ENCODE results near the gene PATJ.
"Not testable (repeated sequence)": the region's sequence is repeated elsewhere in the genome, so short reads cannot be mapped to it uniquely, and the experiment has no call there.

The PATJ gene

GRCh38 chr1:62218604-62219003, 476.3 kb downstream of the PATJ start:
- Histone ChIP-seq H3K27me3 (ENCODE audit: control insufficient read depth in 1 of 2, insufficient read depth in 1 of 2, low read length in 2 of 2) (no peaks in the 10 kb centered on the region), H2AFZ (ENCODE audit: low read depth, low read length) (no peak overlapping the region), H2AK5ac (ENCODE audit: low read length, severe bottlenecking) (no peak overlapping the region), H2BK12ac (ENCODE audit: low read length in 2 of 2) (no peak overlapping the region), H3K18ac (ENCODE audit: low read depth in 1 of 2, low read length in 2 of 2) (no peak overlapping the region), H2BK120ac (ENCODE audit: low read depth, low read length) (no peak overlapping the region), H3K27ac (ENCODE audit: low read length, poor library complexity, severe bottlenecking) (no peak overlapping the region), H2BK15ac (ENCODE audit: low read depth, poor library complexity, severe bottlenecking) (no peak overlapping the region), H3K9ac (ENCODE audit: low read length) (no peak overlapping the region), H3K9me3 (ENCODE audit: control insufficient read depth, low read length) (no peaks in the 10 kb centered on the region), H3K36me3 (ENCODE audit: control insufficient read depth in 1 of 2, insufficient read depth in 2 of 2, low read depth in 1 of 2, low read length in 2 of 2) (no peaks in the 10 kb centered on the region), H3K23ac (ENCODE audit: low read length in 2 of 2) (no peak overlapping the region), H3K14ac (ENCODE audit: low read length in 2 of 2) (no peak overlapping the region), H3K4me2 (ENCODE audit: low read length, poor library complexity, severe bottlenecking) (no peak overlapping the region), H3K4ac (ENCODE audit: low read depth in 1 of 2, low read length in 2 of 2) (no peak overlapping the region), H4K91ac (ENCODE audit: low read length) (no peak overlapping the region), H2BK5ac (ENCODE audit: low read depth, low read length, poor library complexity, severe bottlenecking) (no peak overlapping the region), H3K4me1 (ENCODE audit: control insufficient read depth, insufficient read depth, low read depth, low read length) (no peaks in the 10 kb centered on the region), H3K79me1 (replicated peaks; ENCODE audit: low read length, poor library complexity, severe bottlenecking) (no peaks in the 10 kb centered on the region), H4K8ac (ENCODE audit: low read length) (no peak overlapping the region), H3K4me3 (ENCODE audit: insufficient read depth in 1 of 2, low read depth in 1 of 2, low read length in 2 of 2) (no peak overlapping the region)
- 73% methylated on average over 2 of the region's 2 CpGs for WGBS
- no peak for DNase-seq

DNA sequence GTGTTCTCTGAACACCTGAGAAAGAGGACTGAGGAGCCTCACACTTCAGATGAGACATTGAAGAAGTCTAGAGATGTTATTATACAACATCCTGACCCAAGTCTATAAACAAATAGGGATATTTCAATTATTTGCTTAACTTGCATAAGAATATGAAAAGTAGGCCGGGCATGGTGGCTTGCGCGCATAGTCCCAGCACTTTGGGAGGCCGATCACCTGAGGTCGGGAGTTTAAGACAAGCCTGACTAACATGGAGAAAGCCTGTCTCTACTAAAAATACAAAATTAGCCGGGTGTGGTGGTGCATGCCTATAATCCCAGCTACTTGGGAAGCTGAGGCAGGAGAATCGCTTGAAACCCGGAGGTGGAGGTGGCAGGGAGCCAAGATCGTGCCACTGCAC, 478.2 kb downstream of the PATJ start:
- not testable (repeated sequence) for H3K79me1 ChIP-seq (replicated peaks; ENCODE audit: low read length, poor library complexity, severe bottlenecking); DNase-seq; H2AK5ac ChIP-seq (ENCODE audit: low read length, severe bottlenecking); H4K8ac ChIP-seq (ENCODE audit: low read length); H2BK12ac ChIP-seq (ENCODE audit: low read length in 2 of 2); H3K18ac ChIP-seq (ENCODE audit: low read depth in 1 of 2, low read length in 2 of 2); H3K14ac ChIP-seq (ENCODE audit: low read length in 2 of 2); H3K4me3 ChIP-seq (ENCODE audit: insufficient read depth in 1 of 2, low read depth in 1 of 2, low read length in 2 of 2); H4K91ac ChIP-seq (ENCODE audit: low read length); H3K36me3 ChIP-seq (ENCODE audit: control insufficient read depth in 1 of 2, insufficient read depth in 2 of 2, low read depth in 1 of 2, low read length in 2 of 2); H2AFZ ChIP-seq (ENCODE audit: low read depth, low read length); H3K4me2 ChIP-seq (ENCODE audit: low read length, poor library complexity, severe bottlenecking); H3K27ac ChIP-seq (ENCODE audit: low read length, poor library complexity, severe bottlenecking); H2BK5ac ChIP-seq (ENCODE audit: low read depth, low read length, poor library complexity, severe bottlenecking); H2BK15ac ChIP-seq (ENCODE audit: low read depth, poor library complexity, severe bottlenecking); H3K9ac ChIP-seq (ENCODE audit: low read length); H3K4me1 ChIP-seq (ENCODE audit: control insufficient read depth, insufficient read depth, low read depth, low read length); H3K9me3 ChIP-seq (ENCODE audit: control insufficient read depth, low read length); H3K27me3 ChIP-seq (ENCODE audit: control insufficient read depth in 1 of 2, insufficient read depth in 1 of 2, low read length in 2 of 2); H3K23ac ChIP-seq (ENCODE audit: low read length in 2 of 2); H3K4ac ChIP-seq (ENCODE audit: low read depth in 1 of 2, low read length in 2 of 2); H2BK120ac ChIP-seq (ENCODE audit: low read depth, low read length)
- WGBS: 94% methylated on average over 6 of the region's 9 CpGs

DNA sequence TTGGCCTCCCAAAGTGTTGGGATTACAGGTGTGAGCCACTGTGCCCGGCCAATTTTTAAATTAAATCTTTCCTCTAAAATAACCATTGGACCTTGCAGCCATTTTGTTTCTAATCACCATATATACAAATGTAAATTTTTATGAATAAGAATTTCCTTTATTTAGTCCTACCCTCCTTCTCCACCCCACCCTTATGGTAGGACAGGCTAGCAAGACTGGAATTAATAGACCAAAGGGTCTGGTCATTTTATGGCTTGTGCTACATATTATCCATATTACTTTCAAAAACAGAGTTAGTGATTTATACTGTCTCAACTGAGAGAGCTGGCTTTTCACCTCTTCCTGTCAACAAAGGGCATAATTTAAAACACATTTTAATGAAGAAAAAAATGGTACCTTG, 478.9 kb downstream of the PATJ start:
- Histone ChIP-seq H3K27ac (ENCODE audit: low read length, poor library complexity, severe bottlenecking) (no peak overlapping the region), H2AK5ac (ENCODE audit: low read length, severe bottlenecking) (no peak overlapping the region), H3K4ac (ENCODE audit: low read depth in 1 of 2, low read length in 2 of 2) (no peak overlapping the region), H2BK5ac (ENCODE audit: low read depth, low read length, poor library complexity, severe bottlenecking) (no peak overlapping the region), H4K91ac (ENCODE audit: low read length) (no peak overlapping the region), H2BK12ac (ENCODE audit: low read length in 2 of 2) (no peak overlapping the region), H2BK15ac (ENCODE audit: low read depth, poor library complexity, severe bottlenecking) (no peak overlapping the region), H3K9me3 (ENCODE audit: control insufficient read depth, low read length) (no peaks in the 10 kb centered on the region), H3K9ac (ENCODE audit: low read length) (no peak overlapping the region), H3K36me3 (ENCODE audit: control insufficient read depth in 1 of 2, insufficient read depth in 2 of 2, low read depth in 1 of 2, low read length in 2 of 2) (no peaks in the 10 kb centered on the region), H3K27me3 (ENCODE audit: control insufficient read depth in 1 of 2, insufficient read depth in 1 of 2, low read length in 2 of 2) (no peaks in the 10 kb centered on the region), H2BK120ac (ENCODE audit: low read depth, low read length) (no peak overlapping the region), H3K4me3 (ENCODE audit: insufficient read depth in 1 of 2, low read depth in 1 of 2, low read length in 2 of 2) (no peak overlapping the region), H3K4me1 (ENCODE audit: control insufficient read depth, insufficient read depth, low read depth, low read length) (no peaks in the 10 kb centered on the region), H3K23ac (ENCODE audit: low read length in 2 of 2) (no peak overlapping the region), H3K4me2 (ENCODE audit: low read length, poor library complexity, severe bottlenecking) (no peak overlapping the region), H2AFZ (ENCODE audit: low read depth, low read length) (no peak overlapping the region), H3K79me1 (replicated peaks; ENCODE audit: low read length, poor library complexity, severe bottlenecking) (no peaks in the 10 kb centered on the region), H3K18ac (ENCODE audit: low read depth in 1 of 2, low read length in 2 of 2) (no peak overlapping the region), H4K8ac (ENCODE audit: low read length) (no peak overlapping the region), H3K14ac (ENCODE audit: low read length in 2 of 2) (no peak overlapping the region)
- DNase-seq: no peak
- no CpG with 5 or more reads among the region's 1 CpG for WGBS

DNA sequence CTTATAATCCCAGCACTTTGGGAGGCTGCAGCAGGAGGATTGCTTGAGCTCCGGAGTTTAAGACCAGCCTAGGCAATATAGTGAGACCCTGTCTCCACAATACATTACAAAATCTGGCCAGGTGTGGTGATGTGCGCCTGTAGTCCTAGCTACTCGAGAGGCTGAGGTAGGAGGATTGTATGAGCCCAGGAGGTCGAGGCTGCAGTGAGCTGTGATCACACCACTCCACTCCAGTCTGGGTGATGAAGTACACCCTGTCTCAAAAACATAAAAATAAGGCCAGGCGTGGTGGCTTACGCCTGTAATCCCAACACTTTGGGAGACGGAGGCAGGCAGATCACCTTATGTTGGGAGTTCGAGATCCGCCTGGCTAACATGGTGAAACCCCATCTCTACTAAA, 480.0 kb downstream of the PATJ start:
- Histone ChIP-seq H4K91ac (ENCODE audit: low read length) (no peak overlapping the region), H2BK5ac (ENCODE audit: low read depth, low read length, poor library complexity, severe bottlenecking) (no peak overlapping the region), H2AK5ac (ENCODE audit: low read length, severe bottlenecking) (no peak overlapping the region), H2BK120ac (ENCODE audit: low read depth, low read length) (no peak overlapping the region), H2BK15ac (ENCODE audit: low read depth, poor library complexity, severe bottlenecking) (no peak overlapping the region), H3K4me1 (ENCODE audit: control insufficient read depth, insufficient read depth, low read depth, low read length) (no peaks in the 10 kb centered on the region), H3K79me1 (replicated peaks; ENCODE audit: low read length, poor library complexity, severe bottlenecking) (no peaks in the 10 kb centered on the region), H4K8ac (ENCODE audit: low read length) (no peak overlapping the region), H3K4me3 (ENCODE audit: insufficient read depth in 1 of 2, low read depth in 1 of 2, low read length in 2 of 2) (no peak overlapping the region), H3K18ac (ENCODE audit: low read depth in 1 of 2, low read length in 2 of 2) (no peak overlapping the region), H3K27ac (ENCODE audit: low read length, poor library complexity, severe bottlenecking) (no peak overlapping the region), H3K4ac (ENCODE audit: low read depth in 1 of 2, low read length in 2 of 2) (no peak overlapping the region), H3K27me3 (ENCODE audit: control insufficient read depth in 1 of 2, insufficient read depth in 1 of 2, low read length in 2 of 2) (no peaks in the 10 kb centered on the region), H3K36me3 (ENCODE audit: control insufficient read depth in 1 of 2, insufficient read depth in 2 of 2, low read depth in 1 of 2, low read length in 2 of 2) (no peaks in the 10 kb centered on the region), H3K14ac (ENCODE audit: low read length in 2 of 2) (no peak overlapping the region), H3K4me2 (ENCODE audit: low read length, poor library complexity, severe bottlenecking) (no peak overlapping the region), H3K9me3 (ENCODE audit: control insufficient read depth, low read length) (no peaks in the 10 kb centered on the region), H2AFZ (ENCODE audit: low read depth, low read length) (no peak overlapping the region), H2BK12ac (ENCODE audit: low read length in 2 of 2) (no peak overlapping the region), H3K9ac (ENCODE audit: low read length) (no peak overlapping the region), H3K23ac (ENCODE audit: low read length in 2 of 2) (no peak overlapping the region)
- DNase-seq: no peak
- 80% methylated on average over 8 of the region's 9 CpGs for WGBS

Data from mesenchymal stem cell (in vitro differentiated cells and primary cell).